Activated CD4-positive, alpha-beta T cell treated with anti-CD3 and anti-CD28 coated beads, Interleukin-2, amount 50 U/mL, for 4 hours (primary cell): Measurements from ENCODE around the gene ZSCAN22.
"Not testable (repeated sequence)": the region's sequence is repeated elsewhere in the genome, so short reads cannot be mapped to it uniquely, and the experiment has no call there.

Experiments used
- DNase-seq, 2 experiments: peaks; one replicate each; pipeline ENCODE4 v3.0.0-alpha.2; 2020

The ZSCAN22 gene

DNA sequence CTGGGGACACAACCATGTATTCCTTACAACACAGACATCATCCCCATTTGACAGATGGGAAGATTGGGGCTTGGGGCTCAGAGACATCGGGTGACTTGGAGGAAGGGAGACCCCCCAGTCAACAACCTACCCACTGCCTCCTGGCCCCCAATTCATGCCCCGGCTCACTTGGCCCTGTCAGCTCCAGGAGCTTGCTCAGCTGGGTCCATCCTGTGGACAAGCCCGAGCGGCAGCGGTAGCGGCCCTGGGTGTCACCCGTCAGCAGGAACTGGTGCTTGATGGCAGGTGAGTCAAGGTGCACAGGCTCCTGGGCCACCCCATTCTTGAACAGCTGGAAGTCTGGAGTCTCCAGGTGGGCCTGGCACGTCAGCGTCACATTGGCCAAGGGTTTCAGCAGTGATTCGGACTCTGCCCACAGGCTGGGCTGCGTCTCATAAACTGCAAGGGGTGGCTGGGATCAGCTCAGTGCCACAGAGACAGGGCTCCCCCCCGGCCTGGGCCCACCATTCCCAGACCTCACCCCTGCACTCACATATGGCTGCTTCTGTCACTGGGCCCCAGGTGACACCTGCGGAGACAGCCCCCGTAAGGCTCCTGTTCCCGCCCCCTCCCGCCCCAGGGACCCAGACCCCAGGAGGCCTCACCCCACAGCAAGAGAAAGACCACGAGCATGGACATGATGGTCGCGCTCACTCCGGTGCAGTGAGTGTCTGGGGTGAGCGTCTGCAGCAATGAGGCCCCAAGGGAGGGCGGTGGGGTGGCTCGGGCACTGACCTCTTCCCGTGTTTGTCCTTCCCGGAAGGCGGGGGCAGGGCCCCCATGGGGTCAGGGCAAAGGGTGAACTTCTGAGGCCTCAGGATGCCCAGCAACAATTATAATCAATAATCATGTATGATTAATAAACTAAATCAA lies 26.2 kb downstream of the ZSCAN22 start, which contains the start of gene A1BG:
Gene A1BG, minus strand, starts transcription at position 733 of the 912 bp plus-strand sequence. Its CDS starts 55 bp downstream, at position 678.
- DNase-seq, result no peak

DNA sequence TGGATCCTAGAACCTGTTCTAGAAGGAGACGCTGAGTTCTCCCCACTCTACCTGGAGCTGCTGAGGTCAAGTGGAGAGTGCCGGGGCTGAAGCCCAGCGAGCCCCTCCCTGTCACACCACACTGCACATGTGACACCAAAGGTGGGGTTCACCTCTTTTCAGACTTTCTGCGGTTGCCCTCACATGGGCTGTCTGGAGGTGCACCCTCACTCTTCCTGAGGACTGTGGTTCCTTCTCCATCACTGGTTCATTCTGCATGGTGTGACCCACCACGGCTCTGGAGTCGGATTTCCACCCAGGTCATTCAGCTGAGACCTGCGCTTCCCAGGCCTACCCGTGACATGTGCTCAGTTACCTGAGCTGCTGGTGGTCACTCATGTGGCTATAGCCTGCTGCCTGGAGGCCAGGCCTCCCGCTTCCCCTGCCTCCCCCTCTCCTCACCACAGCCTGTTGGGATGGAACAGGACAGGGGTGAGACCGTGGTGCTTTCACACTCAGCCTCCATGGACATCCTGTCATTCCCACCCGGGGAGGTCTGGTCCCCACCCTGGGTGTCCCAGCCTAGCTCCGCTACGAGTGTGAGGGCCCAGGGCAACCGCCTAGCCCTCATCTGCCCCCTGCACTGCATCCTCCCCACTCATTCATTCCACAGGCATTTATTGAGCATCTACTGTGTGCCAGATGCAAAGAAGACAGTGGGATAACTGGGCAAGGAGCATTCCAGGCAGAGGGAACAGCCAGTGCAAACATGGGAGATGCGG lies 27.1 kb downstream of the ZSCAN22 start:
- DNase-seq, result no peak

DNA sequence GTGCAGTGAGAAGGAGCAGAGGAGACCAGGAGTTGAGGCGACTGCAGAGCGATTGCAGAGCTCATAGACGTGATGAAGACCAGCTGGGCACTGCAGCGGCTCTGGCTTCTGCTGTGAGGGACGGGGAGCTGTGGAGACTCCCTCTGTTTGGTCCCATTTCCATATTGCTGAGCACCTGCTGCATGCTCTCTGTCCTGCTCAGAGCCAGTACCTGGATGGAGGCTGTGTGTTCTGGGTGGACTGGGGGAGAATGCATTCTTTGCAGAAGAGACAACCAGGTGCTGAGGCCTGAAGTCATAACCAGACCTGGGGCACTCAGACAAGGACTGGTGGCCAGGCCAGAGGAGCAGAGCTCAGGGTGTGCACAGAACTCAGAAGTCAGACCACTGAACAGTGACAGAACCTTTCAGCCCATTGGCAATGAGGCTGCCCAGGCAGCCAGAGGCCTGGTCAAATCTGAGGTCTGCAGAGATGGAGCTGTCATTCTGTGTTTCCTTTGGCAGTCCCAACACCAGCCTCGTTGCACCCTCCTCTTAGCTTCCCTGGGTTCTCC lies 27.8 kb downstream of the ZSCAN22 start:
- DNase-seq, result no peak

DNA sequence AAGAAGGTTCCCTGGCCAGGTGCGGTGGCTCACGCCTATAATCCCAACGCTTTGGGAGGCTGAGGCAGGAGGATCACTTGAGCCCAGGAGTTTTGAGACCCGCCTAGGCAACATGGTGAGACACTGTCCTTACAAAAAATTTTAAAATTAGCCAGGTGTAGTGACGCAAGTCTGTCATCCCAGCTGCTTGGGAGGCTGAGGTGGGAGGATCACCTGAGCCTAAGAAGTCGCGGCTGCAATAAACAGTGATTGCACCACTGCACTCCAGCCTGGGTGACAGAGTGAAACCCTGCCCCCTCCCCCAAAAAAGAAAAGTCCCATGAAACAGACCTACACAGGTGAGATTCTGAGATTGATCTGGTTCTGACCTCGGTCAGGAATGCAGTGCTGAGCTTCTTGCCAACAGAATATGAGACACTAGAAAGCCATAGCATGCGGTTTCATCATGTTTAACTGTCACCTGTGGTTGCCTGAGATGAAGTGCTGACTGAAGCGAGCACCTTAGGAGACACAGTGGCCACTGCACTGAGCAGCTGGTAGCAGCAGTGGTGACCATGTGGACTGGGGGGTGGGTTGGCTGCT lies 28.5 kb downstream of the ZSCAN22 start:
- no peak for DNase-seq

DNA sequence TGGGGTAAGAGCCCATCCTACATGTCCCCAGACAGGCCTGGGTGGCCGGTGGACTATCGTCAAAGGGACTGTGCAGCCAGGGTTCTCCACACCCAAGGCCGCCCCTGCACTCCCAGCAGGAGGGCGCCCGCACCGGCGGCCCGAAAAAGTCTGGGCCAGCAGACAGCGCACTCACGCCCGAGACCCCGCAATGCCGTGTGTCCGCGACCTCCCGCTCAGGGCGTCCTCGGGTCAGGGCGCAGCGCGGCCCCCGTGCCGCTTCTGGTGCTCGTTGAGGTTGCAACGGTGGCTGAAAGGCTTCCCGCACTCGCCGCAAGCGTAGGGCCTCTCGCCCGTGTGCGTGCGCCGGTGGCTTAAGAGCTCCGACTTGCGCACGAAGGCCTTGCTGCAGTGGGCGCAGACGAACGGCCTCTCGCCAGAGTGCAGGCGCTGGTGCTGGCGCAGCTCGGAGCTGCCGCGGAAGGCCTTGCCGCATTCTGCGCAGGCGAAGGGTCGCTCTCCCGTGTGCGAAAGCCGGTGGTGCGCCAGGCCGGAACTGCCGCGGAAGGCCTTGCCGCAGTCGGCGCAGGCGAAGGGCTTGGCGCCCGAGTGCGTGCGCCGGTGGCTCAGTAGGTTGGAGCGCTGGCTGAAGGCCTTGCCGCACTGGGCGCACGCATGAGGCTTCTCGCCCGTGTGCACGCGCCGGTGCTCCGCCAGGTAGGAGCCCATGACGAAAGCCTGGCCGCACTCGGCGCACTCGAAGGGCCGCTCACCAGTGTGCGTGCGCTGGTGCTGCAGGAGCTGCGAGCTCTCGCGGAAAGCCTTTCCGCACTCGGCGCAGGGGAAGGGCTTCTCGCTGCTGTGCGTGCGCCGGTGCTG lies 29.3 kb downstream of the ZSCAN22 start:
- peak in 1 of 2 experiments; percentile 13 for DNase-seq

DNA sequence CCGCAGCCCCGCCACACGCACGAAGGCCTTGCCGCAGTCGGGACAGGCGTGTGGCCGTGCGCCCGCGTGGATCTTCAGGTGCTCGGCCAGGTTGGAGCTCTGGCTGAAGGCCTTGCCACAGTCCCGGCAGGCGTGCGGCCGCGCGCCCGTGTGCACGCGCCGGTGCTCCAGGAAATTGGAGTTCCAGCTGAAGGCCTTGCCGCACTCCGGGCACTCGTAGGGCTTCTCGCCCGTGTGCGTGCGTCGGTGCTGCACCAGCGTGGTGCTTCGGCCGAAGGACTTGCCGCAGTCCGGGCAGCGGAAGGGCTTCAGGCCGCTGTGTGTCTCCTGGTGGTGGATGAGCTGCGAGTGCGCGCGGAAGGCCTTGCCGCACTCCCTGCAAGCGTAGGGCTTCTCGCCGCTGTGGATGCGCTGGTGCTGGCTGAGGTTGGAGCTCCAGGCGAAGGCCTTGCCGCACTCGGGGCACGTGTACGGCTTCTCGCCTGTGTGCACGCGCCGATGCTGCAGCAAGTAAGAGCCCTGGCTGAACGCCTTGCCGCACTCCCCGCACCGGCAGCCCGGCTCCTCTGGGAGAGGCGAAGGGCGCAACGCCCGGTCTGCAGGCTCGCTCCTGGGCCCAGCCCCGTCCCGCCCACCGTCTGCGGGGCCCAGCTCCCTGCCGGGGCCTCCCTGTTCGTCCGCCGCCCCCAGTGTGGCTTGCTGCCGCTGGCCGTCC lies 30.1 kb downstream of the ZSCAN22 start:
- DNase-seq, result no peak

DNA sequence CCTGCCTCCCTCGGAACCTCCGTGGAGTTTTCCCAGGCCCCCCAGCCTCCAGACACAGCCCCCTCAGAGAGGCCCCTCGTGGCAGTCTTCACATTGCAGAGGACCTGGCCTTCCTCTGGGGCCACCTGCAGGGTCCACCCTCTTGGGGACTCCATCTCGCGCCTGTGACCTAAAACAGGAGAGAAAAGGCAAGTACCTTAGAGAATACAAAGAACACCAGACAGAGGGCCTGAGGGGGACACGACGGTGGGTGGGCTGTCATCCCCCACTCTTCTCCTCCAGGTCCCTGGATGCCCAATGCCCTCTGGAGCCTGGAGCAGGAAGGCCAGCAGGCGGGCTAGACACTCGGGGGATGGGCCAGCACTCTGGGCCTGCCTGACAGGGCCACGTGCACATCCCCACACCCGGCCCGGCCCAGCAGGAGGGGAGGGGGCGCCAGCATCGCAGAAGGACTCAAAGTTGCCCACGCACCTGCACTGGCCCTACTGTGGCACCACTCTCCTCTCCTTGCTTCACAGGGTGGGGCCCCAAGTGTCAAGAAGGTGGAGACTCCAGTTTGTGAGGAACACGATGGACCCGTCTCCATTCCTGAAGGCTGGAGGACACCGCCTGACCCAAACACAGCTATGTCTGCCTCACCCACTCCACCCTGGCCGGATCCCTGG lies 30.8 kb downstream of the ZSCAN22 start:
- DNase-seq, result no peak

DNA sequence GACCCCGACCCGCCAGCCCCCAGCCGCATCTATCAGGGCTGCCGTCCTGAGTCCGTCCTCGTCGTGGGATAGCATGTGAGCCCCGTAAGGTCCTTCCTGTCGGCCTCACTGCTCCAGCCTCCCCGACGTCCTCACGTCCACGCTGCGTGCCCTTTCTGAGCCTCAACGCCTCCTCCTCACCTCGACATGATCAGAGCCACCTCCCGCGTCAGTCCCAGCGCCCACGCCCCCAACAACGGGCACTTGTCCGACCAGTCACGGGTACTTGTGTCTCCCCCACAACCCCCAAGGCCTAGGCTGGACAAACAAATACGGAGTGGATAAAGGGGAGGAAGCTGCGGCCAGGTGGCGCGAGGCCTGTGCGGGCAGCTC lies 35.1 kb downstream of the ZSCAN22 start:
- DNase-seq, result peak; percentile 26 to 34

DNA sequence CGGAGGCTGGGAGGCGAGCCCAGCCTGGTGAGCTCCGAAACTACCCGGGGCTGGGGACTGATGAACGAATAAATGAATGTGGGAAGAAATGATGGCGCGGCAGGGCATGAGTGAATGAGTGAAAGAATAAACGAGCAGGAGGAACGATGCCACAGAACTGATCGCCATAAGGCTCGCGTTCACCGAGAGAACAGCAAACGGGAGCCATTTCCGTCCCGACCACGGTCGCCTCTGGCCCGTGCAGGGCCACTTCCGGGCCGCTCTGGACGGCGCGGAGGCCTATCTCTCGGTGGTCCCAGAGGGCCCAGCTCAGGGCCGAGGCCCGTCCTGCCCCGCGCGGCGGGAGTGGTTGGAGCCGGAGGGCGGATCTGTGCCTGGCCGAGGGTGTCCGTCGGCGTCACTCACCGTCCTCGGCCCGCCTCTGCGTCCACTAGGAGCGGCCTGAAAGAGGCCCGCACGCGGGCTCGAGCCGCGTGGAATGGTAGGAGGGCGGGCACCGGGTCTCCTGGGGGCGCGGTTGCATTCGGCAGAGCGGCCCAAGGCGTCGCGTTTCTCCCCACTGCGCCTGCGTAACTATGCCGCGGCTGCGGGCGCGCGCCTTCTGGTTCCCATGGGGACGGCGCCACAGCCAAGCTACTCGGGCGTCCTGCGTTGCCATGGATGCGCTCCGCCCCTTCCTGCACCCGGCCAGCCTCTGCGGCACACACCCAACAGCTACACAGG lies 35.6 kb downstream of the ZSCAN22 start, which contains the start of gene ZNF497:
Gene ZNF497, minus strand, starts transcription at position 480 of the 723 bp plus-strand sequence. CDS start 5,116 bp downstream, outside the sequence.
- DNase-seq, result peak; percentile 95 to 96

DNA sequence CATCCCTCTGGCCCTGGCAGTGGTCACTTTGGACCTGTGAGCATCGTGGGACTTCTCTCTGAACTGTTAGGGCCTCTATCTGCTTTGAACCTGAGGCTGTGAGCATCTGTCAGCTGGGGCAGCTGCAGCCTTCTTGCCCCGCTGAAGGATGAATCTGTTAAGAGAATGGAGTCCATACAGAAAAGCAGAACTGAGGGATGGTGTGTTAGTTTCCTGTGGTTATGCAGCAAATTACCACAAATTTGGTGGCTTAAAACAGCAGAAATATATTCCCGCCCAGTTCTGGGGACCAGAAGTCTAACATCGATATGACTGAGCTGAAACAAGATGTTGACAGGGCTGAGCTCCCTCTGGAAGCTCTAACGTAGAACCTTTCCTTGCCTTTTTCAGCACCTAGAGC lies 37.4 kb downstream of the ZSCAN22 start:
- DNase-seq, result no peak

DNA sequence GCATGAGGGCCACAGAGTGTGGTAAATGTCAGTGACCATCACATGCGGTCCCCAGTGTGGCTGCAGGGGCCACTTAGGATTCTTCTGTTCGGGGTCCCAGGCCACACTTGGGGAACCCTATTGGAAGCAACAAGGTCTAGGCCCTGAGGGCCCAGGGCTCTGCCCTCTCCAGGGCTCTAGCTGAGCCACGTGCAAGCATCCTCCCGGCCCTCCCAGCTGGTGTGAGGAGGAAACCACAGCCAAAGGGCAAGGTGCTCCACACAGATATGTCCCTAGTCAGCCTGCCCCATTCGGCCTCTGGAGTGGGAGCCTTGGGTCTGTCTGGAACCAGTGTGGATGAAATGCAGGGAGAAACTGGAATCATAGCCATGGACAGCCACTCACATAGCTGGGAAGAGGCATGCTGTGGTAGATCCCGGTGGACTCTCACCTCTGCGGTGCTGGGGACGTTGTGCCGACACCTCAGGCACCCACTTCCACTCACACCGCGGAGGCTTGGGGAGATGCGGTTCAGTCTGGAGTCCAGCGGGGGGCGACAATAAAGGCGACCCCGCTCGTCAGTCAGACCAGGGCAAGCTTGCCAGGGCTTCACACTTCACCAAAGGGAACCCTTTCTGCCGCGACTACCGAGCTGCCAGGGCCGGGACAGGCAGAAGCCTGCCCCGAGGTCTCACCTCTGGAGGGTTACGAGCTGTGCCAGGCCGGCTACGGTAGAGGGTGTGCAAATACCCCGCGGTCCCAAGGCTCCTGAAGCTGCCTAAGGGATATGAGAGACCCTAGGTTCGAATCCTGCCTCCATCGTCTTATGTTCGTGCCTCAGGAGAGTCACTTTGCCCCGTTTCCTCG lies 40.0 kb downstream of the ZSCAN22 start:
- DNase-seq, result no peak

DNA sequence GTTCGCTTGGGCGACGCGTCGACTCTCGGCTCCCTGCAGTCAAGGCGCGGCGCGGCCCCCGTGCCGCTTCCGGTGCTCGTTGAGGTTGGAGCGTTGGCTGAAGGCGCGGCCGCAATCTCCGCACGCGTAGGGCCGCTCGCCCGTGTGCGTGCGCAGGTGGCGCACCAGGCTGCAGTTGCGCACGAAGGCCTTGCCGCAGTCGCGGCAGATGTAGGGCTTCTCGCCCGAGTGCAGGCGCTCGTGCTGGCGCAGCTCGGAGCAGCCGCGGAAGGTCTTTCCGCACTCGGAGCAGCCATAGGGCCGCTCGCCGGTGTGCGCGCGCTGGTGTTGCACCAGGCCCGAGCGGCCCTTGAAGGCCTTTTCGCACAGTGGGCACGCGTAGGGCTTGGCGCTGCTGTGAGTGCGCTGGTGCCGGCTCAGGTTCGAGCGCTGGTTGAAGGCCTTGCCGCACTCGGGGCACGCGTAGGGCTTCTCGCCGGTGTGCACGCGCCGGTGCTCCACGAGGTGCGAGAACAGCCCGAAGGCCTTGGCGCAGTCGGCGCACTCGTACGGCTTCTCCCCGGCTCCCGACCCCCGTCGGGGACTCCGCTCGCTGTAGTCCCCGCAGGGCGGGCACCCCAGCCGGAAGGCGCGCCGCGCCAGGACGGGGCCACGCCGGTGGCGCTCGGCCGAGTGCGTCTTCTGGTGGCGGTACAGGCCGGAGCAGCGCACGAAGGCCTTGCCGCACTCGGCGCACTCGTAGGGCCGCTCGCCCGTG lies 41.1 kb downstream of the ZSCAN22 start:
- DNase-seq, result no peak

DNA sequence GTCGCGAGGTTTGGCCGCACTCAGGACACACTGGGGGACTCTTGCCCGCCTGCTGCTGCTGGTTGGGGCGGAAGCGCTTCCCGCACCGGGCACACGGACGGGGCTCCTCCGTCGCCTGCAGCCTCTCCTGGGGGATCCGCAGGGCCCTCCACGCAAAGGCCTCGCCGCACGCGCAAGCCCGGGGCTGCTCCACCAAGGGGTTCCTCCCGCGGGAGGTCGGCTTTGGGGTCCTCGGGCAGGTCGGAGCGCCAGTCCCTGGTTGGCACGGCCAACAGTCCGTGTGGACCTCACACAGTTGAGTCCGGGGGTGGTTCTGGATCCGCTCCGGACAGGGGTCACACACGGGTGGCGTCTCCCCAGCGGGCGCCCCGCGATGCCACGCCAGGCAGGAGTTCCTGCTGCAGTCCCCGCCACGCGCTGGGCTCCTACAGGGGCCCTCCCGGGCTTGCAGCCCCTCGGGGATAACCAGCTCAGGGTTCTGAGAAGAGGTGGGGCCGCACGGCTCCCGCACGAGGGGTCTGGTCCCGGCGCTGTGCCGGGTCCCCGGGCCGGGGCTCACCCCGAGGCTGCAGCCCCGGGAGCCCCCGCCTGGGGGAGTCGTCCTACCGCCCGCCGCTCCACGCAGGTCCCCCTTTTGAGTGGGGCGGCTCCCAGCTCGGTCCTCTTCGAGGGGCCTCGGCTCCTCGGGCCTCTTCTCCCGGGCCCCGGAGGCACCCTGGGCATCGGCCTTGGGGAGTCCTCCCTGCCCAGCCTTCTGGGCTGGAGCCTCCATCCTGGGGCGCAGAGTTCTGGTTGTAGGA lies 42.0 kb downstream of the ZSCAN22 start:
- DNase-seq, result no peak

DNA sequence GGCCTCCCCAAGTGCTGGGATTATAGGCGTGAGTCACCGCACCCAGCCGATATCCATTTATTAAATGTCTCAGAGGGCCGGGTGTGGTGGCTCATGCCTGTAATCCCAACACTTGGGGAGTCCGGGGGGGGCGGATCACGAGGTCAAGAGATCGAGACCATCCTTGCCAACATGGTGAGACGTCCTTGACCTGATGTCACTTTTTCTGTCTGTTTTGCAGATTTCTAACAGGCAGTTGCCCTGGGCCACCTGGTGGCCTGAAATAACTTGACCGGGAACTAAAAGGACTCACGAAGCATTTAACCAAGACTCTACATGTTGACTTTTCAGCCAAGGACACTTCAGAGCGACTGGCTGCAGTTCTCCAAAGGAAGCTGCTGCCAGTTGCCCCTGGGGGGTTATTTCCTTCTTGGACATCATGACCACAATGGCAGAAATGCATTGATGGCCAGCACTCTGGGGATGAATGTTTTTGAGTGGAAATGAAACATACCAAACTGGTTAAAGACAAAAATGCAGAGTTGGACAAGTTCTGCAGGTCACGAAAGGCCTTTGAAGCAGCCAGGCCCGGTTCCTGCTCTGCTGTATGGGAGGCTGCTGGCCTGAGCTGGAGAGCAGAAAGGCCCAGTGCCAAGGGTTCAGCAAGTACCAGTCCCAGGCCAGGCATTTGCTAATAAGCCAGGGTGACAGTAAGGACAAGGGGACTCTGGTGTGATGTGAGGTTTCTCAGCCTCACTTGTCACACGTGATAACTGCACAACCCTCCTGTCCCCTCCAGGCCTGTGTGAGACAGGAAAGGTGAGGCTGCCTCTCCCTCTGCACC lies 45.7 kb downstream of the ZSCAN22 start:
- no peak for DNase-seq

DNA sequence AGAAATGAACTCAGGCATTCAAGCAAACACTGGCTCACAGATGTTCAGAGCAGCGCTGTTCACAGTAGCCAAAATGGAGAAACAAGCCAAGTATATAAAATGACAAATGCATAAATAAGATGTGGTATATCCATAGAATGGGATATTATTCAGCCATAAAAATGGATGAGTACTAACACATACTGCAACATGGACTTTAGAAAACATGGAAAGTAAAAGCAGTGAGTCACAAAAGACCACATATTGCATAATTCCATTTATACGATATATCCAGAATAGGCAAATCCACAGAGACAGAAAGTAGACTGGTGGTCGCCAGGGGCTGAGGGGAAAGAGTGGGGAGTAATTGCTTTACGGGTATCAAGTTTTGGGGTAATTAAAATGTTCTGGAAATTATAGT lies 47.4 kb downstream of the ZSCAN22 start:
- no peak for DNase-seq

DNA sequence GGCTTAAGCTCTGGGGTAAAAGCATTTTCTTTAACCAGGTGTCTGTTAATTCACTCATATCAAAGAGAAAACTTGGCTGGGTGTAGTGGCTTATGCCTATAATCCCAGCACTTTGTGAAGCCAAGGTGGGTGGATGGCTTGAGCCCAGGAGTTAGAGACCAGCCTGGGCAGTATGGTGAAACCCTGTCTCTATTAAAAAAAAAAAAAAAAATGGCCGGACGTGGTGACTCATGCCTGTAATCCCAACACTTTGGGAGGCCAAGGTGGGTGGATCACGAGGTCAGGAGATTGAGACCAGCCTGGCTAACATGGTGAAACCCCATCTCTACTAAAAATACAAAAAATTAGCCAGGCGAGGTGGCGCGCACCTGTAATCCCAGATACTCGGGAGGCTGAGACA lies 49.9 kb downstream of the ZSCAN22 start:
- DNase-seq, result not testable (repeated sequence)

DNA sequence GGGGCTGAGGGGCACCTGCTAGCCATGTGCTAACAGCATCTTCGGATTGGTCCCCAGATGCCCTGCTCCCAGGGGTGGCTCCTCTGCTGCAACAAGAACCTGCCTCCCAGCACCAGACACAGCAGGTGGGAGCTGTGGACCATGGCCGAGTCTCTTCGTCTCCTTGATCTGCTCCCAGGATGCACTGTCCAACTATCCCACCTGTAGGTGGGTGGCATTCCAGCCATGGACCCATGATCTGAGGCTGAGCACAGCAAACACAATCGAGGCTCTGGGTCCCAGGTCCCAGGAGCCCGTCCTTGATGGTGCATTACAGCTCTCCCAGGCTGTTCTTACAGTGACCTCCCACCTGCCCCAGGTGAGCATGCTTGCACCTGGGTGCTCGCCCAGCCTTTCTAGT lies 52.5 kb downstream of the ZSCAN22 start:
- no peak for DNase-seq
